Thymus (tissue), 11 donors: ENCODE data around the gene EDEM3. TPM values are rescaled to one million over a fixed set of nuclear protein-coding genes. Genes with fewer than 3 reads are reported as not detected.

Source experiments
- DNase-seq, 9 donors: peaks; one replicate each; pipeline ENCODE4 v3.0.0-alpha.2; 2013; ENCODE audit warnings: low spot score in 9 of 9, low read depth in 6 of 9, missing footprints in 1 of 9
- H3K27ac ChIP-seq, 2 donors: one replicate each; pipeline ENCODE4 v1.5.1; 2013; ENCODE audit warnings: control low read depth in 1 of 2, low read depth in 1 of 2, low read length in 1 of 2, mild to moderate bottlenecking in 1 of 2, moderate library complexity in 1 of 2
- H3K27me3 ChIP-seq, 2 donors: one replicate each; pipeline ENCODE4 v1.5.1; 2013; ENCODE audit warnings: low read length in 1 of 2; ENCODE audit not compliant: control insufficient read depth in 2 of 2, insufficient read depth in 1 of 2
- H3K36me3 ChIP-seq, 2 donors: one replicate each; pipeline ENCODE4 v1.5.1; 2013; ENCODE audit warnings: low read length in 1 of 2, mild to moderate bottlenecking in 1 of 2, moderate library complexity in 1 of 2; ENCODE audit not compliant: control insufficient read depth in 2 of 2, insufficient read depth in 2 of 2
- H3K4me1 ChIP-seq, 2 donors: one replicate each; pipeline ENCODE4 v1.5.1; 2013; ENCODE audit warnings: low read length in 2 of 2; ENCODE audit not compliant: control insufficient read depth in 2 of 2, insufficient read depth in 2 of 2
- H3K4me3 ChIP-seq, 2 donors: one replicate each; pipeline ENCODE4 v1.5.1; 2013; ENCODE audit warnings: low read length in 2 of 2, control low read depth in 1 of 2, mild to moderate bottlenecking in 1 of 2
- H3K9me3 ChIP-seq, 2 donors: one replicate each; pipeline ENCODE4 v1.5.1; 2013; ENCODE audit warnings: low read length in 1 of 2, mild to moderate bottlenecking in 1 of 2; ENCODE audit not compliant: control insufficient read depth in 2 of 2, insufficient read depth in 1 of 2
- WGBS: extraction: QIAGEN DNeasy Blood & Tissue Kit; methylation state at CpG from one replicate; pipeline ENCODE4 v1.1.7; 2013; 5-methylcytosine and 5-hydroxymethylcytosine counted together
- polyA plus RNA-seq: library from polyadenylated mRNA; stranded (reverse); fragments of 200-250 nt; gene quantifications from one replicate; pipeline ENCODE4 v1.2.3, GENCODE V29; 2013
- total RNA-seq: library from RNA; stranded (reverse); fragments of 120-200 nt; gene quantifications from one replicate; pipeline ENCODE4 v1.2.4, GENCODE V29; 2013
- donor health status: healthy.

Gene EDEM3
- total and polyA plus RNA-seq, 2 donors = 19.0 to 24.2 TPM

DNA sequence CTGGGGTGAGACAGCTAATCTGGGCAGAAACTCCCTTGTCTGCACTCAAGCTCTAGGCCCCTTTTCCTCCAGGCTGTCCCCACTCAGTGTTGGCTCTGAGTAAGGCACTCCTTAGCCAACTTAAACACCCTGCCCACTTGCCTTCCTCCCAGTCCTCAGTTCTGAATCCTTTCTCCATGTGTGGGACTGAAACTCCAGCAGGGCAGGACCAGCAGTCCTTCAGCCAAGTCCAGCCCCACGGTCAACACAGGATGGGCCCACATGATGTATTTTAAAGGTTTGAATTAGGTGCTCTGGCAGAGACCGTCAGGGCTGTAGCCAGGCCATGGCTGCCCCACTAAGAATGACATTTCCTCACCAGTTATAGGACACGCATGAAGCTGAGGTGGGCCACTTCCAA is 107.8 kb downstream of the EDEM3 start:
- no peak for DNase-seq
- H3K27ac ChIP-seq = no peak overlapping the region
- no peak overlapping the region for H3K4me3 ChIP-seq
- no peaks in the 10 kb centered on the region for H3K36me3 ChIP-seq
- no peaks in the 10 kb centered on the region for H3K27me3 ChIP-seq
- no peaks in the 10 kb centered on the region for H3K4me1 ChIP-seq
- H3K9me3 ChIP-seq = no peaks in the 10 kb centered on the region
- WGBS = 97% methylated on average over 3 of the region's 3 CpGs

DNA sequence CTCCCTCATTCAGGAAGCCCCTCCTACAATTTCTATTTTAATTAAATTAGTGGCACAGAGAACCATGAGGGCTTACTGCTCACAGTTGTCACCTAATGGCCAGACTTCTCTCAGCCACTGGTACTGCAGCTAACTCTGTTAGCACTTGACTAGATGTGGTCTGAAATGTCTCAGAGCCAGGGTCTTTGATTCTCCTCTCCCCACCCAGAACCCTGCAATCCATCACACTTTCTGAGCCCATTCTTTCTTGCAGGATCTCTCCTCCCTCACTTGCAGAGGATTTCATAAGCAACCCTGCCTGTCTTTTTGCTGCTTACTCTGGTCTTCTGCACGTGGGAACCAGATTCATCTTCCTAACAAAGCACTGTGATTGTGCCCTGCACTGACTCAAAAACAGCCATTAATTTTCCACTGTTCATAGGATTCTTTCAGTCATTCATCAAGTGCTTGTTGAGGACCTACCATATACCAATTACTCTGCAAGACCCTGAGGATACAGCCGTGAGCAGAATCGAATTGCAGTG is 108.4 kb downstream of the EDEM3 start:
- Histone ChIP-seq H3K36me3 (no peaks in the 10 kb centered on the region), H3K9me3 (no peaks in the 10 kb centered on the region), H3K4me3 (no peak overlapping the region), H3K27ac (no peak overlapping the region), H3K27me3 (no peaks in the 10 kb centered on the region), H3K4me1 (no peaks in the 10 kb centered on the region)
- WGBS = 93% methylated on average over 3 of the region's 3 CpGs
- no peak for DNase-seq

DNA sequence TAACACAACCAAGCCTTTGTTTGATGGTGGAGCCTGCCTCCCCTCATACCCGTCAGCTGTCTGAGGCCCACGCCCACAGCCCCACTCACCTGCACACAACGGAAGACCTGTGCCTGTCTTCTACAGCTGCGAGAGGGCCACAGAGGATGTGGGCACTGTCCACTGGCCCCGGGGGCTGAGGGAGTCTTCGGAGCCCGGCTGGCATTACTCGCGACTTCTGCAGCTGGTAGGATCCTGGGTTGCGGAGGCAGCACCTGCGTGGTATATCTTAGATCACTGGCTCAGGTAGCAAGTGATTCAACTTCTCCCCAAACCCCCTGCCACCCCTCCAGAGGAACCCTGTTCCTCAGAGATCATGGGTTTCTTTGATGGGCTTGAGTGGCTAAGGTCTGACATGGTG is 109.9 kb downstream of the EDEM3 start:
- Histone ChIP-seq H3K27ac (no peak overlapping the region), H3K4me3 (no peak overlapping the region), H3K27me3 (no peaks in the 10 kb centered on the region), H3K9me3 (no peaks in the 10 kb centered on the region), H3K36me3 (no peaks in the 10 kb centered on the region), H3K4me1 (no peaks in the 10 kb centered on the region)
- 95% methylated on average over 11 of the region's 11 CpGs for WGBS
- no peak for DNase-seq

DNA sequence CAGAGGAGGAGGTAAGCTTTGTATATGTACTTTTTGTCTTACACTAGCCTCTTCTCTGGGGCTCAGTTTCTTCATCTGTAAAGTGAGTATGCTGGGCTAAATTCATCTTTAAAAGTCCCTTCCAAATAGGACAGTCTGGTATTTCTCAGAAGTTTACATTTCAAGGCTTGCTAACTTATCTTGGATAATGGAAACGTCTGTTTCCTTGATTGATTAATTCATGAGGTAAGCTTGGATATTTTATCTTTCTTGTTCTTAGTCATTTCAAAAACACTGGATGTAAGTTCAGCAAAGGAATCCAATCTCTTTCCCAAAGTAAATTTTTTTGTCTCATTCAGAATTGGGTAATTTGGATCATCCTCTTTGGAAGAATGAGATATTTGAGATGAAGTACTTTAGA is 111.0 kb downstream of the EDEM3 start:
- WGBS = 93% methylated on average over 1 of the region's 1 CpG
- Histone ChIP-seq H3K4me3 (no peak overlapping the region), H3K9me3 (no peaks in the 10 kb centered on the region), H3K36me3 (no peaks in the 10 kb centered on the region), H3K4me1 (no peaks in the 10 kb centered on the region), H3K27me3 (no peaks in the 10 kb centered on the region), H3K27ac (no peak overlapping the region)
- no peak for DNase-seq

DNA sequence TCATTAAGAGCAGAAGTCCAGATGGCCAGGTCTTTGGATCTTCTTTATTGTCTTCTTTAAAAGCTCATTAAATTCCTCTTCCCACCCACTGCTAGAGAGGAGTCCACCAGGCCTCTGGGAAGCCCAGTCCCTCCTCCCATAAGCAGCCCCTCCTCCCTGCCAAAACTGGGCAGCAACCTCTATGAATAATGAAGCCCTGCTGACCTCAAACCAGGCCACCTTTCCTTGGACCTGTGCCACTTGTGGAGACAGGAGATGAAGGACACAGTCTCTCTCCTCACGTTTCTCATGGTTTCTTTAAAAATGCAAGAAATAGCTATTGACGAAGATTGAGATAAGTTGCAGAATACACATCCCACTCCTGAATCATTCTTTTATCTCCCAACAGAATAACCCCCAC is 112.8 kb downstream of the EDEM3 start:
- Histone ChIP-seq H3K27me3 (no peaks in the 10 kb centered on the region), H3K4me3 (no peak overlapping the region), H3K36me3 (no peaks in the 10 kb centered on the region), H3K27ac (no peak overlapping the region), H3K4me1 (no peaks in the 10 kb centered on the region), H3K9me3 (no peaks in the 10 kb centered on the region)
- WGBS = 96% methylated on average over 2 of the region's 2 CpGs
- DNase-seq = no peak

DNA sequence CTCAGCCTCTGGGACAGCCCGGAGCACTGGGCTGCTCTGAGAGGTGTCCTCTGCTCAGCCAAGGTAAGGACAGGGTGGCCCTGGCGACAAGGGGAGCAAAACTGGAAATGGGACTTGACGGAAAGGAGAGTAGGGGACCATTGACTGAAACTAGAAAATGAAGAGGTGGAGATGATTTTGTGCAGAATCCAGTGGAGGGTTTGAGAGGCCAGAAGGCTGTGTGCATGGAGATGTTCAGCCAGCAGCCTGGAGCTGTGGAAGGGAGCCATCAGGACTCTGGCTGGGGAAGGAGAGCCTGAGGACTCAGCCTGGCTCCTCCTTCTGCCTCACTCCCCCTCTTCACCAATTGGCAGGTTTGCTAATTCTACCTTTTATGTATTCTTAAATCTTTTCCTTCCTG is 114.2 kb downstream of the EDEM3 start:
- DNase-seq = no peak
- no peak overlapping the region for H3K27ac ChIP-seq
- no peaks in the 10 kb centered on the region for H3K4me1 ChIP-seq
- H3K4me3 ChIP-seq = no peak overlapping the region
- WGBS = 97% methylated on average over 3 of the region's 3 CpGs
- H3K9me3 ChIP-seq = no peaks in the 10 kb centered on the region
- no peaks in the 10 kb centered on the region for H3K36me3 ChIP-seq
- no peaks in the 10 kb centered on the region for H3K27me3 ChIP-seq

Other genes with a start within 250 kb of the EDEM3 start
- gene NIBAN1, start 219.7 kb upstream of the EDEM3 start, total RNA-seq = 14.3 TPM
- 21.4 TPM for gene NIBAN1, start 219.7 kb upstream of the EDEM3 start, polyA plus RNA-seq